DND-41 (cell line): ENCODE results near the gene TRIP13.
"Not testable (repeated sequence)": the region's sequence is repeated elsewhere in the genome, so short reads cannot be mapped to it uniquely, and the experiment has no call there.

ENCODE experiments used
- ATAC-seq: fragments of 200-7000 bp; cut with Tn5 transposase; 3 replicates; pipeline ENCODE4 v1.9.1; 2021; ENCODE audit warnings: low read depth; ENCODE audit not compliant: insufficient read depth
- DNase-seq: peaks from one replicate; pipeline ENCODE4 v3.0.0-alpha.2; 2020
- H2AFZ ChIP-seq: 2 replicates; pipeline ENCODE4 v1.6.0; 2012; ENCODE audit warnings: low read depth, low read length
- H3K27ac ChIP-seq: 2 replicates; pipeline ENCODE4 v1.5.1; 2012; ENCODE audit warnings: low read length, inconsistent platforms
- H3K27me3 ChIP-seq: fragments of 200-600 bp; sonication (generic); 2 replicates; pipeline ENCODE4 v1.6.0; 2012; ENCODE audit warnings: low read length, mild to moderate bottlenecking, inconsistent platforms; ENCODE audit not compliant: insufficient read depth, poor library complexity
- H3K36me3 ChIP-seq: 2 replicates; pipeline ENCODE4 v1.5.1; 2012; ENCODE audit warnings: low read length, inconsistent platforms; ENCODE audit not compliant: insufficient read depth
- H3K4me1 ChIP-seq: 2 replicates; pipeline ENCODE4 v1.5.1; 2012; ENCODE audit warnings: mild to moderate bottlenecking, low read length; ENCODE audit not compliant: insufficient read depth
- H3K4me2 ChIP-seq: 2 replicates; pipeline ENCODE4 v1.6.0; 2012; ENCODE audit warnings: mild to moderate bottlenecking, moderate library complexity, low read length, inconsistent platforms; ENCODE audit not compliant: insufficient read depth
- H3K4me3 ChIP-seq, 2 experiments: fragments of 200-600 bp in 1 of 2; shearing (Covaris generic) in 1 of 2; 2 replicates each; pipeline ENCODE4 v1.5.1; 2012 to 2016; ENCODE audit warnings: inconsistent platforms in 2 of 2, low read length in 2 of 2, mild to moderate bottlenecking in 2 of 2, low read depth in 1 of 2, moderate library complexity in 1 of 2
- H3K79me2 ChIP-seq: 2 replicates; pipeline ENCODE4 v1.6.0; 2012; ENCODE audit warnings: low read length, inconsistent platforms; ENCODE audit not compliant: insufficient read depth
- H3K9ac ChIP-seq: 2 replicates; pipeline ENCODE4 v1.6.0; 2012; ENCODE audit warnings: low read depth, mild to moderate bottlenecking, inconsistent platforms, low read length, moderate library complexity
- H3K9me3 ChIP-seq: 2 replicates; pipeline ENCODE4 v1.5.1; 2012; ENCODE audit warnings: low read length, moderate library complexity, mild to moderate bottlenecking, inconsistent platforms; ENCODE audit not compliant: insufficient read depth, severe bottlenecking
- H4K20me1 ChIP-seq: 2 replicates; pipeline ENCODE4 v1.6.0; 2012; ENCODE audit warnings: low read length; ENCODE audit not compliant: insufficient read depth
- CTCF ChIP-seq: IDR thresholded peaks from 2 replicates; pipeline ENCODE4 v1.5.1; 2012; ENCODE audit warnings: borderline replicate concordance, low read length, moderate library complexity, mild to moderate bottlenecking; ENCODE audit not compliant: poor library complexity, severe bottlenecking; ENCODE audit errors: extremely low read depth
- EZH2 ChIP-seq: IDR thresholded peaks from 3 replicates; pipeline ENCODE4 v1.6.1; 2012; ENCODE audit warnings: borderline replicate concordance, low read depth, mild to moderate bottlenecking, moderate library complexity, low read length, inconsistent platforms; ENCODE audit not compliant: severe bottlenecking

Gene TRIP13

GRCh38 chr5:933251-933861 lies 40.7 kb downstream of the TRIP13 start:
- H3K9me3 ChIP-seq, result no peaks in the 10 kb centered on the region
- ATAC-seq (no peak), DNase-seq (no peak)
- H2AFZ ChIP-seq, result no peak overlapping the region
- TF ChIP-seq EZH2, result no peak
- no peak for TF ChIP-seq CTCF
- H4K20me1 ChIP-seq, result no peaks in the 10 kb centered on the region
- no peaks in the 10 kb centered on the region for H3K79me2 ChIP-seq
- H3K4me1 ChIP-seq, result no peaks in the 10 kb centered on the region
- H3K27me3 ChIP-seq, result no peaks in the 10 kb centered on the region
- no peaks in the 10 kb centered on the region for H3K36me3 ChIP-seq
- H3K4me2 ChIP-seq, result no peak overlapping the region
- H3K4me3 ChIP-seq, result no peak overlapping the region
- no peak overlapping the region for H3K9ac ChIP-seq
- no peak overlapping the region for H3K27ac ChIP-seq

GRCh38 chr5:933951-934350 lies 41.3 kb downstream of the TRIP13 start:
- DNase-seq, H3K27me3 ChIP-seq, H3K4me2 ChIP-seq, H2AFZ ChIP-seq, H3K79me2 ChIP-seq, H4K20me1 ChIP-seq, ATAC-seq, H3K4me3 ChIP-seq, H3K27ac ChIP-seq, H3K4me1 ChIP-seq, H3K9ac ChIP-seq, H3K36me3 ChIP-seq, H3K9me3 ChIP-seq: not testable (repeated sequence)

GRCh38 chr5:934381-934967 lies 41.8 kb downstream of the TRIP13 start:
- not testable (repeated sequence) for H3K36me3 ChIP-seq, DNase-seq, H3K27ac ChIP-seq, H3K9ac ChIP-seq, H3K4me1 ChIP-seq, ATAC-seq, H4K20me1 ChIP-seq, H3K4me2 ChIP-seq, H2AFZ ChIP-seq, H3K4me3 ChIP-seq, H3K79me2 ChIP-seq, H3K27me3 ChIP-seq, H3K9me3 ChIP-seq
- peak; percentile 24 for TF ChIP-seq CTCF

- no peak for DNase-seq
- ATAC-seq, result no peak; the same call in 2 of the 3 replicates
- H4K20me1 ChIP-seq, result no peaks in the 10 kb centered on the region
- H3K27me3 ChIP-seq, result no peaks in the 10 kb centered on the region
- TF ChIP-seq CTCF (no peak), EZH2 (no peak)
- H3K4me3 ChIP-seq, result no peak overlapping the region
- no peaks in the 10 kb centered on the region for H3K79me2 ChIP-seq
- H3K27ac ChIP-seq, result no peak overlapping the region
- H3K36me3 ChIP-seq, result no peaks in the 10 kb centered on the region
- no peaks in the 10 kb centered on the region for H3K9me3 ChIP-seq
- H3K9ac ChIP-seq, result no peak overlapping the region
- no peak overlapping the region for H2AFZ ChIP-seq
- H3K4me1 ChIP-seq, result no peaks in the 10 kb centered on the region
- no peak overlapping the region for H3K4me2 ChIP-seq
Measured at GRCh38 chr5:935510-936084, 42.9 kb downstream of the TRIP13 start.
